ENCODE results near the gene ATP12A. TPM values are rescaled to one million over a fixed set of nuclear protein-coding genes. Genes with fewer than 3 reads are reported as not detected.

ATP12A gene
- total RNA-seq = not detected in 2 replicates

GRCh38 chr13:24680258-24680920 lies at the start of gene ATP12A:
TSS of gene ATP12A (plus strand) at chr13:24680408. CDS start at chr13:24680744, 336 bp downstream.

Other genes with a start within 250 kb of the ATP12A start
- 38.6 and 66.1 TPM in 2 replicates for gene PARP4, start 167.6 kb upstream of the ATP12A start, total RNA-seq
- not detected in 2 replicates for gene RNF17, start 83.8 kb downstream of the ATP12A start, total RNA-seq